ENCODE measurements around the gene MAGI2. TPM values are rescaled to one million over a fixed set of nuclear protein-coding genes. Genes with fewer than 3 reads are reported as not detected.

MAGI2 gene
- total RNA-seq, 1 experiment from 2014 or later: 14.3 TPM

GRCh38 chr7:78017591-78018100 lies 1435.8 kb downstream of the MAGI2 start:
- Histone ChIP-seq H2BK15ac (ENCODE audit: low read depth, low read length) (no peak overlapping the region), H3K79me1 (ENCODE audit: insufficient read depth, low read depth, low read length, poor library complexity, severe bottlenecking) (no peaks in the 10 kb centered on the region), H2BK12ac (ENCODE audit: insufficient read length, low read depth, low read length) (no peak overlapping the region), H3K4me2 (ENCODE audit: insufficient read depth, insufficient read length, low read length) (no peak overlapping the region), H3K79me2 (ENCODE audit: insufficient read depth, low read length) (no peaks in the 10 kb centered on the region), H4K20me1 (ENCODE audit: control insufficient read depth, insufficient read depth, insufficient read length) (no peaks in the 10 kb centered on the region), H3K9ac (ENCODE audit: extremely low read depth, insufficient read length, low read length) (no peak overlapping the region), H4K8ac (replicated peaks; ENCODE audit: insufficient read length, low read depth, low read length) (no peak overlapping the region), H2BK120ac (ENCODE audit: low read depth, low read length, poor library complexity, severe bottlenecking) (no peak overlapping the region), H3K23ac (ENCODE audit: insufficient read length, low read depth, low read length) (no peak overlapping the region), H3T11ph (ENCODE audit: low read length) (no peak overlapping the region), H2AFZ (ENCODE audit: low read length) (no peak overlapping the region), H3K9me3 (ENCODE audit: control insufficient read depth, low read depth, low read length) (no peaks in the 10 kb centered on the region), H3K4me1 (ENCODE audit: insufficient read depth, low read length) (no peaks in the 10 kb centered on the region), H3K18ac (ENCODE audit: insufficient read length, low read depth, low read length) (no peak overlapping the region), H3K27ac (ENCODE audit: insufficient read length, low read depth, low read length) (no peak overlapping the region), H2BK20ac (ENCODE audit: low read depth, low read length, poor library complexity, severe bottlenecking) (no peak overlapping the region), H3K4ac (ENCODE audit: low read depth, low read length) (no peak overlapping the region), H2BK5ac (ENCODE audit: insufficient read length, low read length) (no peak overlapping the region), H4K91ac (ENCODE audit: insufficient read length, low read depth, low read length) (no peak overlapping the region), H3K14ac (ENCODE audit: insufficient read depth, low read length) (no peak overlapping the region), H2AK5ac (ENCODE audit: insufficient read length, low read length) (no peak overlapping the region), H3K23me2 (ENCODE audit: insufficient read length, low read depth, low read length, poor library complexity, severe bottlenecking) (peaks cover 3% of the 10 kb centered on the region), H4K5ac (ENCODE audit: insufficient read length, low read depth, low read length) (no peak overlapping the region), H3K27me3 (ENCODE audit: insufficient read depth, low read length) (peaks cover 2% of the 10 kb centered on the region; the same call in 1 of the 2 replicates), H3K56ac (ENCODE audit: insufficient read length, low read depth, low read length) (no peak overlapping the region)
- H3K9me3 Mint-ChIP-seq: no peaks in the 10 kb centered on the region
- no peak for DNase-seq
- WGBS (ENCODE audit: extremely low coverage, insufficient read length, low lambda C conversion rate): no CpG with 5 or more reads among the region's 5 CpGs
- TF ChIP-seq CTCF (conservative IDR thresholded peaks at IDR 0.05): no peak
- H3K4me1 Mint-ChIP-seq: peaks cover 24 to 33% of the 10 kb centered on the region in 2 experiments
- H3K27me3 Mint-ChIP-seq (ENCODE audit: low read depth): peaks cover 15% of the 10 kb centered on the region
- no peaks in the 10 kb centered on the region for H3K36me3 Mint-ChIP-seq (ENCODE audit: insufficient read depth in 1 of 3, low read depth in 3 of 3)
- H3K4me3 Mint-ChIP-seq: no peak overlapping the region; a peak in 1 of 5 replicates
- H3K27ac Mint-ChIP-seq: no peak overlapping the region
